AG04450 (cell line): Measurements from ENCODE around the gene PRKN. TPM values are rescaled to one million over a fixed set of nuclear protein-coding genes. Genes with fewer than 3 reads are reported as not detected.

Experiments used
- CTCF ChIA-PET: fragments of 300-600, 350-600 bp; formaldehyde crosslinking; extraction: SDS; loops from one replicate; lab custom pipeline; 2022; ENCODE audit warnings: antibody characterized with exemption, inconsistent platforms; lab: Charles Lee
- POLR2A ChIA-PET: fragments of 350-600 bp; formaldehyde crosslinking; extraction: SDS; loops from one replicate; lab custom pipeline; 2021; ENCODE audit warnings: antibody characterized with exemption, inconsistent platforms; lab: Yijun Ruan, JAX
- DNase-seq: peaks from one replicate; pipeline ENCODE4 v3.0.0-alpha.2; 2011; ENCODE audit warnings: low read depth, low spot score
- H3K27ac ChIP-seq: one replicate; pipeline ENCODE4 v1.5.1; 2012; ENCODE audit warnings: low read depth, low read length, control low read depth
- H3K27me3 ChIP-seq: one replicate; pipeline ENCODE4 v1.6.0; 2012; ENCODE audit warnings: low read length; ENCODE audit not compliant: control insufficient read depth, insufficient read depth
- H3K4me3 ChIP-seq: 2 replicates; pipeline ENCODE4 v1.5.1; 2011; ENCODE audit warnings: mild to moderate bottlenecking, low read depth, low read length, control low read depth
- H3K9me3 ChIP-seq: 2 replicates; pipeline ENCODE4 v1.5.1; 2012; ENCODE audit warnings: low read length; ENCODE audit not compliant: control insufficient read depth, insufficient read depth
- CTCF ChIP-seq: IDR thresholded peaks from 2 replicates; pipeline ENCODE4 v1.5.1; 2011; ENCODE audit warnings: low read depth, low read length, control low read depth, inconsistent platforms
- polyA plus RNA-seq: library from polyadenylated mRNA; depleted of rRNA; stranded (reverse); fragments of >200 nt; gene quantifications from 2 replicates; pipeline ENCODE4 v1.2.3, GENCODE V29; 2011

The PRKN gene
- polyA plus RNA-seq, 1 experiment, result not detected

- CTCF ChIA-PET, result interaction anchor here (0.6 kb wide), 1 partner anchor 14 kb away, joined by 3 read pairs; no protein-coding TSS in a partner anchor
These were observed 1337.8 kb downstream of the PRKN start for GRCh38 chr6:161389756-161390155.

GRCh38 chr6:161383951-161384350, 1343.6 kb downstream of the PRKN start:
- H3K4me3 ChIP-seq, result no peak overlapping the region
- TF ChIP-seq CTCF, result no peak
- no peak overlapping the region for H3K27ac ChIP-seq
- DNase-seq, result no peak
- CTCF ChIA-PET, result interaction anchor here (0.5 to 1.1 kb wide), 2 partner anchors 9 to 36 kb away, joined by 3 to 5 read pairs; no protein-coding TSS in a partner anchor
- POLR2A ChIA-PET, result no interaction called here
- peaks cover 3% of the 10 kb centered on the region for H3K27me3 ChIP-seq
- peaks cover 3% of the 10 kb centered on the region; the same call in 1 of the 2 replicates for H3K9me3 ChIP-seq

More at GRCh38 chr6:161389756-161390155, 1337.8 kb downstream of the PRKN start:
- H3K4me3 ChIP-seq, result no peak overlapping the region
- no peak overlapping the region for H3K27ac ChIP-seq
- peaks cover 3% of the 10 kb centered on the region; the same call in 1 of the 2 replicates for H3K9me3 ChIP-seq
- peaks cover 2% of the 10 kb centered on the region for H3K27me3 ChIP-seq
- no peak for DNase-seq
- POLR2A ChIA-PET, result no interaction called here
- no peak for TF ChIP-seq CTCF

- Histone ChIP-seq H3K4me3 (no peak overlapping the region), H3K27ac (no peak overlapping the region), H3K9me3 (no peaks in the 10 kb centered on the region; the same call in 1 of the 2 replicates), H3K27me3 (peaks cover 3% of the 10 kb centered on the region)
- POLR2A ChIA-PET, result no interaction called here
- no peak for TF ChIP-seq CTCF
- CTCF ChIA-PET, result interaction anchor here (0.7 to 1.6 kb wide), 3 partner anchors 9 to 38 kb away, joined by 3 to 16 read pairs (median 3); no protein-coding TSS in a partner anchor
- no peak for DNase-seq
These were observed 1347.6 kb downstream of the PRKN start for GRCh38 chr6:161379834-161380582.

- Histone ChIP-seq H3K27ac (no peak overlapping the region), H3K4me3 (no peak overlapping the region), H3K9me3 (no peaks in the 10 kb centered on the region; the same call in 1 of the 2 replicates), H3K27me3 (peaks cover 3% of the 10 kb centered on the region)
- no peak for DNase-seq
- POLR2A ChIA-PET, result no interaction called here
- no peak for TF ChIP-seq CTCF
- CTCF ChIA-PET, result interaction anchor here (0.6 kb wide), 1 partner anchor 15 kb away, joined by 3 read pairs; no protein-coding TSS in a partner anchor
These were observed 1349.5 kb downstream of the PRKN start for GRCh38 chr6:161378115-161378514.

GRCh38 chr6:161377116-161377515, 1350.5 kb downstream of the PRKN start:
- ChIA-PET CTCF (interaction anchor here (1.3 to 2.8 kb wide), 3 partner anchors 15 to 275 kb away, joined by 3 to 9 read pairs (median 4); no protein-coding TSS in a partner anchor), POLR2A (no interaction called here)
- H3K27me3 ChIP-seq, result peaks cover 3% of the 10 kb centered on the region

More at GRCh38 chr6:161377116-161377515, 1350.5 kb downstream of the PRKN start:
- Histone ChIP-seq H3K4me3 (no peak overlapping the region), H3K27ac (no peak overlapping the region), H3K9me3 (no peaks in the 10 kb centered on the region; the same call in 1 of the 2 replicates)
- TF ChIP-seq CTCF, result no peak
- DNase-seq, result no peak
